Measurements from ENCODE around the gene TUBGCP2. TPM values are rescaled to one million over a fixed set of nuclear protein-coding genes. Genes with fewer than 3 reads are reported as not detected.

Gene TUBGCP2
- total and polyA plus RNA-seq, 11 donors = 33.5 to 49.5 (median 38.2) TPM

DNA sequence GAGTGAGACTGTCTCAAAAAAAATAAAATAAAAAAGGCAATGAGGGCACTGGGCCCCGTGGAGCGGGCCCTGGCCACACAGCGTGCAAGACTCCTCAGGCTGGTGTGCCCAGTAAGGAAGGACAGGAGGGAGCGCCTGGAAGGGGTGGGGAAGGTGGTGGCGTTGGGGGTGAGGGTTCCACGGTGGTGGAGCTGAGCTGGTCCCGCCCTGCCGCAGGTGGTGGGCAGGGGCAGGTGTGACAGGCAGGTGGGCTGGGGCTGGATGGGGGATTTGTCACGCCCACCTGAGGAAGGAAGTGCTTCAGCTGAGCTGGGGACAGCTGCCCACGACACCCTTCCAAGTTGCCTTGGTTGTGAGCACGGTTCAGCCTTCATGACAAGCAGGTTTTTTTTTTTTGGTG is 37.7 kb upstream of the TUBGCP2 start:
- 56 to 60% (median 58%) methylated on average over 11 of the region's 11 CpGs for WGBS, 4 donors
- peak in 1 of 5 donors; percentile 28 for DNase-seq
- intact Hi-C loops (cut with DNase I) = no loop called here
- Histone ChIP-seq H3K27me3 (peaks cover 5 to 66% (median 34%) of the 10 kb centered on the region in 9 donors), H3K4me3 (no peak overlapping the region), H3K4me1 (no peaks in the 10 kb centered on the region), H3K9me3 (no peaks in the 10 kb centered on the region), H3K36me3 (no peaks in the 10 kb centered on the region), H3K27ac (no peak overlapping the region)
- TF ChIP-seq POLR2A (IDR thresholded peaks at IDR 0.05) = no peak
- TF ChIP-seq, protein P1, sequence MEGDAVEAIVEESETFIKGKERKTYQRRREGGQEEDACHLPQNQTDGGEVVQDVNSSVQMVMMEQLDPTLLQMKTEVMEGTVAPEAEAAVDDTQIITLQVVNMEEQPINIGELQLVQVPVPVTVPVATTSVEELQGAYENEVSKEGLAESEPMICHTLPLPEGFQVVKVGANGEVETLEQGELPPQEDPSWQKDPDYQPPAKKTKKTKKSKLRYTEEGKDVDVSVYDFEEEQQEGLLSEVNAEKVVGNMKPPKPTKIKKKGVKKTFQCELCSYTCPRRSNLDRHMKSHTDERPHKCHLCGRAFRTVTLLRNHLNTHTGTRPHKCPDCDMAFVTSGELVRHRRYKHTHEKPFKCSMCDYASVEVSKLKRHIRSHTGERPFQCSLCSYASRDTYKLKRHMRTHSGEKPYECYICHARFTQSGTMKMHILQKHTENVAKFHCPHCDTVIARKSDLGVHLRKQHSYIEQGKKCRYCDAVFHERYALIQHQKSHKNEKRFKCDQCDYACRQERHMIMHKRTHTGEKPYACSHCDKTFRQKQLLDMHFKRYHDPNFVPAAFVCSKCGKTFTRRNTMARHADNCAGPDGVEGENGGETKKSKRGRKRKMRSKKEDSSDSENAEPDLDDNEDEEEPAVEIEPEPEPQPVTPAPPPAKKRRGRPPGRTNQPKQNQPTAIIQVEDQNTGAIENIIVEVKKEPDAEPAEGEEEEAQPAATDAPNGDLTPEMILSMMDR (IDR thresholded peaks at IDR 0.05) = no peak
- ATAC-seq = no peak

DNA sequence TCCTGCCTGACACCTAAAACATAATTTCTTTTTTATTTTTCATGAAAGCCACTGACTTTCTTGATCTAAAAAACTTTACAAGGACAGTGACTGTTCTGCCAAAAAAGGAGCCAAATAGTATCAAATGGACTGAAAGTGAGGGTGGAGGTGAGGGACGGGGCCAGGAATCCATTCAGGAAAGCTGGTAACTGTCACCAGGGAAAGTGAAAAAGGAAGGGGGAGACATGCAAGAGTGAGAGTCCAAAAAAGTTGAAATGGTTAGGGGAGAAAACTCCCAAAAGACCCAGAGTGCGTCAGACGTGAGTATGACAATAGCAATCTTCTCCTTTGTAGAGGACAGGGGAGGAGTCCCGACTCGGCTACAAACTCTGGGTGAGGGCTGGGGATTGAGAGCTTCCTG is 35.6 kb upstream of the TUBGCP2 start:
- Histone ChIP-seq H3K4me1 (no peaks in the 10 kb centered on the region), H3K9me3 (no peaks in the 10 kb centered on the region), H3K27ac (no peak overlapping the region), H3K4me3 (no peak overlapping the region), H3K36me3 (no peaks in the 10 kb centered on the region), H3K27me3 (peaks cover 5 to 78% (median 34%) of the 10 kb centered on the region in 9 donors)
- 57 to 73% (median 68%) methylated on average over 5 of the region's 5 CpGs for WGBS, 4 donors
- DNase-seq (no peak), ATAC-seq (no peak)
- TF ChIP-seq POLR2A (IDR thresholded peaks at IDR 0.05) = no peak
- TF ChIP-seq, protein P1 (IDR thresholded peaks at IDR 0.05) = no peak
- intact Hi-C loops (cut with DNase I) = no loop called here

DNA sequence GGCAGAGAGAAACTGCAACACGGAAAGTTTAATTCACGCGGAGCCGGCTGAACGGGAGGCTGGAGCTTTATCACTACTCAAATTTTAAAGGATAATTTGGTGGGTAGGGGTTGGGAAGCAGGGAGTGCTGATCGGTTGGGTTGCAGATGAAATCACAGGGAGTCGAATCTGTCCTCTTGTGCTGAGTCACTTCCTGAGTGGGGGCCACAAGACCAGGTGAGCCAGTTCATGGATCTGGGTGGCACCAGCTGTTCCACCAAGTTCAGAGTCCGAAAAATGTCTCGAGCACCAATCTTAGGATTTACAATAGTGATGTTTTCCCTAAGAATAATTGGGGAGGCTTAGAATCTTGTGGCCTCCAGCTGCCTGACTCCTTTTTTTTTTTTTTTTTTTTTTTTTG is 34.9 kb upstream of the TUBGCP2 start:
- no peaks in the 10 kb centered on the region for H3K9me3 ChIP-seq
- H3K36me3 ChIP-seq = no peaks in the 10 kb centered on the region
- WGBS, 4 donors = 54 to 72% (median 63%) methylated on average over 9 of the region's 9 CpGs
- DNase-seq (no peak), ATAC-seq (no peak)
- H3K27me3 ChIP-seq = peaks cover 5 to 81% (median 34%) of the 10 kb centered on the region in 9 donors
- H3K4me3 ChIP-seq = no peak overlapping the region
- H3K27ac ChIP-seq = no peak overlapping the region
- H3K4me1 ChIP-seq = no peaks in the 10 kb centered on the region
- intact Hi-C loops (cut with DNase I) = no loop called here
- TF ChIP-seq POLR2A (IDR thresholded peaks at IDR 0.05) = no peak
- TF ChIP-seq, protein P1 (IDR thresholded peaks at IDR 0.05) = no peak

DNA sequence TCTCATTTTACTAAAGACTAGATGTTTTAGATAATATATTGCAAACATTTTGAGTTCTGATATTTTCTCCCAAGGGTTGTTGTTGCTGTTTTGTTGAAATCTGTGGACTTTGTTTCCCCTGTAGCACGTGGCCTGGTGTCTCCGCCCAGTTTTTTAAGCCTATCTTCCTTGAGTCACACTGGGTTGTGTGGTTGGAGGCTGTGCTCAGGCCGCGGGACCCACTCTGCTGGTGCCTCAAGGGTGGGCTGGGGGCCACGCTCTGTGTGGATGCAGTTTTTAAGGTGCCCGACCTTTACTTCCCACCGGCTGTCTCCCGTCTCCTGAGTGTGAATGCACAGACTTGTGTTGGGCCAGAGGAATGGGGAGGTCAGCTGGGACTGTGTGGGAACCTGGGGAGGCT is 34.3 kb upstream of the TUBGCP2 start:
- TF ChIP-seq, protein P1 (IDR thresholded peaks at IDR 0.05) = no peak
- TF ChIP-seq POLR2A (IDR thresholded peaks at IDR 0.05) = no peak
- Histone ChIP-seq H3K9me3 (no peaks in the 10 kb centered on the region), H3K27me3 (peaks cover 6 to 79% (median 30%) of the 10 kb centered on the region in 9 donors), H3K4me3 (no peak overlapping the region), H3K36me3 (no peaks in the 10 kb centered on the region), H3K4me1 (no peaks in the 10 kb centered on the region), H3K27ac (no peak overlapping the region)
- WGBS, 4 donors = 76 to 89% (median 78%) methylated on average over 8 of the region's 8 CpGs
- ATAC-seq (no peak), DNase-seq (no peak)
- intact Hi-C loops (cut with DNase I) = no loop called here

Data from heart left ventricle (tissue), 16 donors.